CD14-positive monocyte (primary cell): ENCODE results near the gene REV3L. TPM values are rescaled to one million over a fixed set of nuclear protein-coding genes. Genes with fewer than 3 reads are reported as not detected.
"Not testable (repeated sequence)": the region's sequence is repeated elsewhere in the genome, so short reads cannot be mapped to it uniquely, and the experiment has no call there.

ENCODE experiments used
- DNase-seq, 3 donors: peaks; one replicate each; pipeline ENCODE4 v3.0.0-alpha.2; 2011 to 2022
- H2AFZ ChIP-seq: 2 replicates; pipeline ENCODE4 v1.6.0; 2012; ENCODE audit warnings: mild to moderate bottlenecking, low read depth, low read length, inconsistent platforms; ENCODE audit not compliant: insufficient read depth, poor library complexity, severe bottlenecking
- H3K27ac ChIP-seq, 2 donors: 1 replicate in 1 of 2; 2 replicates in 1 of 2; pipeline ENCODE4 v1.5.1; 2012 to 2013; ENCODE audit warnings: low read length in 2 of 2, control low read depth in 1 of 2, inconsistent platforms in 1 of 2, low read depth in 1 of 2, mild to moderate bottlenecking in 1 of 2
- H3K27me3 ChIP-seq, 2 donors: one replicate each; pipeline versions ENCODE4 v1.6.0 to v1.6.1; 2011 to 2013; ENCODE audit warnings: low read length in 2 of 2; ENCODE audit not compliant: control insufficient read depth in 2 of 2, insufficient read depth in 2 of 2
- H3K36me3 ChIP-seq, 2 donors: replicated peaks in 1 of 2; 1 replicate in 1 of 2; 2 replicates in 1 of 2; pipeline versions ENCODE4 v1.5.1 to v1.6.1; 2012 to 2013; ENCODE audit warnings: low read length in 2 of 2, control low read depth in 1 of 2, inconsistent platforms in 1 of 2, mild to moderate bottlenecking in 1 of 2; ENCODE audit not compliant: insufficient read depth in 2 of 2, control insufficient read depth in 1 of 2
- H3K4me1 ChIP-seq, 2 donors: 1 replicate in 1 of 2; 2 replicates in 1 of 2; pipeline versions ENCODE4 v1.5.1 to v1.6.1; 2012 to 2013; ENCODE audit warnings: low read length in 2 of 2, control low read depth in 1 of 2, inconsistent platforms in 1 of 2, mild to moderate bottlenecking in 1 of 2, moderate library complexity in 1 of 2; ENCODE audit not compliant: insufficient read depth in 2 of 2, control insufficient read depth in 1 of 2
- H3K4me2 ChIP-seq: replicated peaks from 2 replicates; pipeline ENCODE3; 2012; ENCODE audit warnings: low read length, moderate library complexity, mild to moderate bottlenecking; ENCODE audit not compliant: poor library complexity, severe bottlenecking; ENCODE audit errors: extremely low read depth
- H3K4me3 ChIP-seq, 3 experiments: fragments of 200-600 bp in 1 of 3; sonication (generic) in 1 of 3; replicated peaks in 1 of 3; 1 replicate in 2 of 3; 2 replicates in 1 of 3; pipeline ENCODE4 v1.5.1; 2011 to 2013; ENCODE audit warnings: low read length in 3 of 3, mild to moderate bottlenecking in 3 of 3, control low read depth in 2 of 3, low read depth in 2 of 3, inconsistent platforms in 1 of 3, moderate library complexity in 1 of 3
- H3K79me2 ChIP-seq: 2 replicates; pipeline ENCODE4 v1.6.0; 2012; ENCODE audit warnings: mild to moderate bottlenecking, control low read depth, inconsistent platforms, low read length, moderate library complexity; ENCODE audit not compliant: insufficient read depth
- H3K9ac ChIP-seq: 2 replicates; pipeline ENCODE4 v1.6.0; 2017; ENCODE audit warnings: low read length, mild to moderate bottlenecking; ENCODE audit not compliant: insufficient read depth, poor library complexity, severe bottlenecking
- H3K9me3 ChIP-seq, 2 donors: replicated peaks in 1 of 2; 1 replicate in 1 of 2; 2 replicates in 1 of 2; pipeline versions ENCODE4 v1.5.1 to v1.6.1; 2012 to 2013; ENCODE audit warnings: low read length in 2 of 2, control low read depth in 1 of 2; ENCODE audit not compliant: control insufficient read depth in 1 of 2, insufficient read depth in 1 of 2
- H4K20me1 ChIP-seq: 2 replicates; pipeline ENCODE4 v1.6.0; 2012; ENCODE audit warnings: mild to moderate bottlenecking, low read length, control low read depth, moderate library complexity; ENCODE audit not compliant: insufficient read depth
- H3K27ac Mint-ChIP-seq, 7 donors: one replicate each; pipeline ENCODE4 v1.8.0; 2020; ENCODE audit warnings: mild to moderate bottlenecking in 7 of 7, mixed read lengths in 7 of 7, moderate library complexity in 6 of 7, inconsistent platforms in 2 of 7
- H3K27me3 Mint-ChIP-seq, 3 donors: one replicate each; pipeline ENCODE4 v1.8.0; 2021 to 2022; ENCODE audit warnings: low read depth in 3 of 3, mild to moderate bottlenecking in 3 of 3, mixed read lengths in 3 of 3, moderate library complexity in 3 of 3, inconsistent platforms in 1 of 3
- H3K36me3 Mint-ChIP-seq, 2 donors: one replicate each; pipeline ENCODE4 v1.8.0; 2020; ENCODE audit warnings: mixed read lengths in 2 of 2, inconsistent platforms in 1 of 2, mild to moderate bottlenecking in 1 of 2
- H3K4me1 Mint-ChIP-seq: one replicate; pipeline ENCODE4 v1.8.0; 2020; ENCODE audit warnings: mild to moderate bottlenecking, mixed read lengths
- H3K4me3 Mint-ChIP-seq, 2 donors: one replicate each; pipeline ENCODE4 v1.8.0; 2020; ENCODE audit warnings: mild to moderate bottlenecking in 2 of 2, mixed read lengths in 2 of 2, moderate library complexity in 1 of 2
- H3K9me3 Mint-ChIP-seq, 7 donors: one replicate each; pipeline ENCODE4 v1.8.0; 2020 to 2022; ENCODE audit warnings: mixed read lengths in 7 of 7, mild to moderate bottlenecking in 6 of 7, moderate library complexity in 6 of 7, inconsistent platforms in 2 of 7
- WGBS: methylation state at CpG from one replicate; pipeline ENCODE4 v1.1.5; 2013; ENCODE audit warnings: missing lambda C conversion rate; ENCODE audit not compliant: insufficient coverage; 5-methylcytosine and 5-hydroxymethylcytosine counted together
- intact Hi-C, 2 donors: fragments of 100-400 bp; cut with micrococcal nuclease; formaldehyde crosslinking; loops; one replicate each; pipeline versions ENCODE4 v1.15.0 to v1.15.1; 2023
- polyA plus RNA-seq, 3 donors: library from polyadenylated mRNA; depleted of rRNA in 1 of 3; unstranded in 2 of 3; stranded (reverse) in 1 of 3; fragments of 300-500 nt in 2 of 3; fragments of >200 nt in 1 of 3; fragmentation: Illumina TruSeq in 2 of 3; gene quantifications; 1 replicate in 2 of 3; 2 replicates in 1 of 3; pipeline ENCODE4 v1.2.3, GENCODE V29; 2012 to 2021
- TF ChIP-seq, protein P1 (sequence below): fragments of 200-600 bp; IDR thresholded peaks from one replicate; pipeline ENCODE4 v1.8.0; 2022; ENCODE audit warnings: antibody characterized with exemption, mild to moderate bottlenecking

The REV3L gene
- polyA plus RNA-seq, 3 donors: 3.4 to 5.7 (median 4.9) TPM

DNA sequence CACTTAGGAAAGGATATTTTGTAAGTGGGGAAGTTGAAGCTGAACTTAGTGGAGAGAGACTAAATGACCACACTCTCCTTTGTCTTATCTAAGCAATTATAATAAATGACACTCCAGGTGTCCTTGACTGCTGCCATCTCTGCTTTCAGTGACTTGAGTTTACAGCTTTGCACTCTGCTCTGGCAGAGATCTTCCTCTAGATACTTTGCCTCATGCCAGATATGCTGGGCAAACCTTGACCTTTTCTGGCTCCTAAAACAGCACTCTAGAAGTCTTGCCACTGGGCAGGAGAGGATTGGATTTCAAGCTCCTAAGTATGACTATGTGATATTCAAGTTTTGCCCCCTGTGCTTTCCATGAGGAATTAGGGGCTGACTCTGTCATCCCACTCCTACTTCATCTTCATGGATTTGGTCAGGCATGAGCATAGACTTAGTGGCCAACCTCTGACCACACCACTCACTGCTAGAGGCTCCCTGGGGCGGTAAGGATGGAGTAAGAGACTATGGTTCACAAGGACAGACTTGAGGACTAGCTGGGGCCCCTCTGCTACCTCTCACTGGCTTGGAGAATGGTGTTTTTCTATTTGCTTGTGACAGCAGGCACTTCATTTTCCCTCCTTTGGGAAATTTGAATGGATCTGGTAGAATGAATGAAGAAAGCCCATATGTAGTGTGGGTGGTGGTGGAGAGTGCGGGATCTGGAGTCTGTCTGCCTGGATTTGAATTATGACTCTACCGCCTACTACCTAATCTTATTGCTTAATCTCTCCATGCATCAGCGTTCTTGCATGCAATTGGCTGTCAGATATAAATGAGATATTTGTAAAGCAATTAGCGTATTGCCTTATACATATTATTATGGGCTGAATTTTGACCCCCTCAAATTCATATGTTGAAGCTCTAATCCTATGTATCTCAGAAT lies 191.4 kb downstream of the REV3L start:
- TF ChIP-seq, protein P1, sequence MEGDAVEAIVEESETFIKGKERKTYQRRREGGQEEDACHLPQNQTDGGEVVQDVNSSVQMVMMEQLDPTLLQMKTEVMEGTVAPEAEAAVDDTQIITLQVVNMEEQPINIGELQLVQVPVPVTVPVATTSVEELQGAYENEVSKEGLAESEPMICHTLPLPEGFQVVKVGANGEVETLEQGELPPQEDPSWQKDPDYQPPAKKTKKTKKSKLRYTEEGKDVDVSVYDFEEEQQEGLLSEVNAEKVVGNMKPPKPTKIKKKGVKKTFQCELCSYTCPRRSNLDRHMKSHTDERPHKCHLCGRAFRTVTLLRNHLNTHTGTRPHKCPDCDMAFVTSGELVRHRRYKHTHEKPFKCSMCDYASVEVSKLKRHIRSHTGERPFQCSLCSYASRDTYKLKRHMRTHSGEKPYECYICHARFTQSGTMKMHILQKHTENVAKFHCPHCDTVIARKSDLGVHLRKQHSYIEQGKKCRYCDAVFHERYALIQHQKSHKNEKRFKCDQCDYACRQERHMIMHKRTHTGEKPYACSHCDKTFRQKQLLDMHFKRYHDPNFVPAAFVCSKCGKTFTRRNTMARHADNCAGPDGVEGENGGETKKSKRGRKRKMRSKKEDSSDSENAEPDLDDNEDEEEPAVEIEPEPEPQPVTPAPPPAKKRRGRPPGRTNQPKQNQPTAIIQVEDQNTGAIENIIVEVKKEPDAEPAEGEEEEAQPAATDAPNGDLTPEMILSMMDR: no peak
- Histone ChIP-seq H3K4me3 (no peak overlapping the region), H3K36me3 (peaks cover 0 to 24% of the 10 kb centered on the region in 2 donors), H3K27ac (no peak overlapping the region), H3K27me3 (no peaks in the 10 kb centered on the region), H3K4me2 (no peak overlapping the region), H3K4me1 (no peaks in the 10 kb centered on the region), H3K79me2 (no peaks in the 10 kb centered on the region), H3K9me3 (no peaks in the 10 kb centered on the region), H2AFZ (no peak overlapping the region), H3K9ac (no peak overlapping the region), H4K20me1 (no peaks in the 10 kb centered on the region)
- WGBS: no CpG with 5 or more reads among the region's 5 CpGs
- Mint-ChIP-seq H3K36me3 (peaks cover 24 to 45% of the 10 kb centered on the region in 2 donors), H3K27ac (peak overlapping the region in 3 of 7 donors; percentile 41 to 65 (median 48)), H3K4me3 (no peak overlapping the region), H3K27me3 (no peaks in the 10 kb centered on the region), H3K4me1 (peaks cover 4% of the 10 kb centered on the region), H3K9me3 (peaks cover 0 to 2% (median 0%) of the 10 kb centered on the region in 7 donors)
- DNase-seq: no peak
- intact Hi-C loops: no loop called here

DNA sequence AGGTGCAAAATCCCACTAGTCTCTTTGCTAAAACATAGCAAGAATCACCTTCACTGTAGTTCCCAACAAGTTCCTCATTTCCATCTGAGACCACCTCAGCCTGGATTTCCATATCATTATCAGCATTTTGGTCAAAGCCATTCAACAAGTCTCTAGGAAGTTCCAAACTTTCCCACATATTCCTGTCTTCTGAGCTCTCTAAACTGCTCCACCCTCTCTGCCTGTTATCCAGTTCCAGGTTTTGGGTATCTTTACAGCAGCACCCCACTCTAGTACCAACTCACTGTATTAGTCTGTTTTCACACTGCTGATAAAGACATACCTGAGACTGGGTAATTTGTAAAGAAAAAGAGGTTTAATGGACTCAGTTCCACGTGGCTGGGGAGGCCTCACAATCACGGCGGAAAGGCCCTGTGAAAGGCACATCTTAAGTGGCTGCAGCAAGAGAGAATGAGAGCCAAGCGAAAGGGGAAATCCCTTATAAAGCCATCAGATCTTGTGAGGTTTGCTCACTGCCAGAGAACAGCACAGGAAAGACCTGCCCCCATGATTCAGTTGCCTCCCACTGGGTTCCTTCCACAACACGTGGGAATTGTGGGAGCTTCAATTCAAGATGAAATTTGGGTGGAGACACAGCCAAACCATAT lies 192.2 kb downstream of the REV3L start:
- H3K4me3 Mint-ChIP-seq, H3K27me3 ChIP-seq, H4K20me1 ChIP-seq, H3K4me2 ChIP-seq, H2AFZ ChIP-seq, H3K4me3 ChIP-seq, intact Hi-C loops, H3K79me2 ChIP-seq, H3K9me3 ChIP-seq, H3K4me1 ChIP-seq, H3K27ac ChIP-seq, H3K9ac ChIP-seq, H3K27me3 Mint-ChIP-seq, H3K4me1 Mint-ChIP-seq, H3K9me3 Mint-ChIP-seq: not testable (repeated sequence)
- peak in 2 of 3 donors; percentile 18 to 29 for DNase-seq
- peaks cover 0 to 20% of the 10 kb centered on the region in 2 donors for H3K36me3 ChIP-seq
- 77% methylated on average over 3 of the region's 5 CpGs for WGBS
- Mint-ChIP-seq H3K27ac (peak overlapping the region in 3 of 7 donors; percentile 27 to 58 (median 37)), H3K36me3 (peaks cover 22 to 46% of the 10 kb centered on the region in 2 donors)

DNA sequence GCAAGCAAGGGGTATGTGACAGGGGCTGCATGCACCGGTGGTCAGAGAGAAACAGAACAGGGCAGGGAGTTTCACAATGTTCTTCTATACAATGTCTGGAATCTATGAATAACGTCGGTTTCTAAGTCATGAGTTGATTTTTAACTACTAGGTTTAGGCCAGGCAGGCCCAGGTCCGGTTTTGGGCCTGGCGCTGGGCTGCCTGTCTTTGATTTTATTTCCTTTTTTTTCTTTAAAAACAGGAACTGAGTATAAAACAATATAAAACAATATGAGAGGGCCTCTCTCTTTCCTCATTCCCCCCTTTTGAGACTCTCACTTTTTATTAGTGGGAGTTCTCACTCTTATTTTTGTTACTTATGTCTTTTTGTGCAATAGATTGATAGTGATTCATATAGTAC lies 198.7 kb downstream of the REV3L start:
- WGBS: no CpG with 5 or more reads among the region's 5 CpGs
- H3K4me2 ChIP-seq, H4K20me1 ChIP-seq, H2AFZ ChIP-seq, H3K9me3 ChIP-seq, H3K9ac ChIP-seq, H3K79me2 ChIP-seq, intact Hi-C loops, H3K27me3 ChIP-seq, H3K27me3 Mint-ChIP-seq, H3K4me3 ChIP-seq, H3K9me3 Mint-ChIP-seq: not testable (repeated sequence)
- peaks cover 11 to 30% of the 10 kb centered on the region in 2 donors for H3K36me3 ChIP-seq
- H3K4me1 Mint-ChIP-seq: peaks cover 15% of the 10 kb centered on the region
- H3K27ac ChIP-seq: peak overlapping the region in 1 of 2 donors; percentile 58
- H3K36me3 Mint-ChIP-seq: peaks cover 46 to 66% of the 10 kb centered on the region in 2 donors
- peak; percentile 5 to 21 (median 7) for DNase-seq
- H3K27ac Mint-ChIP-seq: peak overlapping the region in 6 of 7 donors; percentile 54 to 77 (median 67)
- peaks cover 10 to 11% of the 10 kb centered on the region in 2 donors for H3K4me1 ChIP-seq
- peak overlapping the region in 1 of 2 donors; percentile 24 for H3K4me3 Mint-ChIP-seq
